Ectodermal cell (in vitro differentiated cells): Measurements from ENCODE around the gene PKDCC.

Experiments used
- H3K27ac ChIP-seq: 2 replicates; pipeline ENCODE4 v1.7.0; 2013; ENCODE audit warnings: mild to moderate bottlenecking, low read depth, low read length; ENCODE audit not compliant: insufficient read depth, poor library complexity, severe bottlenecking
- H3K27me3 ChIP-seq: 2 replicates; pipeline ENCODE4 v1.7.0; 2013; ENCODE audit warnings: mild to moderate bottlenecking, low read length; ENCODE audit not compliant: insufficient read depth, control insufficient read depth, poor library complexity, severe bottlenecking
- H3K36me3 ChIP-seq: one replicate; pipeline ENCODE4 v1.7.0; 2013; ENCODE audit warnings: low read length; ENCODE audit not compliant: control insufficient read depth, insufficient read depth
- H3K4me1 ChIP-seq: one replicate; pipeline ENCODE4 v1.7.0; 2013; ENCODE audit warnings: low read length; ENCODE audit not compliant: control insufficient read depth, insufficient read depth
- H3K4me3 ChIP-seq: 2 replicates; pipeline ENCODE4 v1.7.0; 2013; ENCODE audit warnings: low read depth, low read length, control low read depth; ENCODE audit not compliant: insufficient read depth
- H3K9me3 ChIP-seq: 2 replicates; pipeline ENCODE4 v1.7.0; 2013; ENCODE audit warnings: mild to moderate bottlenecking, low read length, moderate library complexity; ENCODE audit not compliant: control insufficient read depth
- WGBS, 2 experiments: methylation state at CpG; one replicate each; pipeline ENCODE4 v1.1.7; 2013; ENCODE audit warnings: missing lambda C conversion rate in 2 of 2; 5-methylcytosine and 5-hydroxymethylcytosine counted together

The PKDCC gene

GRCh38 chr2:42041377-42042127, 6.3 kb upstream of the PKDCC start:
- Histone ChIP-seq H3K4me1 (peaks cover 23% of the 10 kb centered on the region), H3K4me3 (no peak overlapping the region), H3K36me3 (no peaks in the 10 kb centered on the region), H3K27me3 (no peaks in the 10 kb centered on the region), H3K27ac (no peak overlapping the region), H3K9me3 (no peaks in the 10 kb centered on the region)
- WGBS, 2 experiments = 86 to 89% methylated on average over 7 of the region's 7 CpGs

DNA sequence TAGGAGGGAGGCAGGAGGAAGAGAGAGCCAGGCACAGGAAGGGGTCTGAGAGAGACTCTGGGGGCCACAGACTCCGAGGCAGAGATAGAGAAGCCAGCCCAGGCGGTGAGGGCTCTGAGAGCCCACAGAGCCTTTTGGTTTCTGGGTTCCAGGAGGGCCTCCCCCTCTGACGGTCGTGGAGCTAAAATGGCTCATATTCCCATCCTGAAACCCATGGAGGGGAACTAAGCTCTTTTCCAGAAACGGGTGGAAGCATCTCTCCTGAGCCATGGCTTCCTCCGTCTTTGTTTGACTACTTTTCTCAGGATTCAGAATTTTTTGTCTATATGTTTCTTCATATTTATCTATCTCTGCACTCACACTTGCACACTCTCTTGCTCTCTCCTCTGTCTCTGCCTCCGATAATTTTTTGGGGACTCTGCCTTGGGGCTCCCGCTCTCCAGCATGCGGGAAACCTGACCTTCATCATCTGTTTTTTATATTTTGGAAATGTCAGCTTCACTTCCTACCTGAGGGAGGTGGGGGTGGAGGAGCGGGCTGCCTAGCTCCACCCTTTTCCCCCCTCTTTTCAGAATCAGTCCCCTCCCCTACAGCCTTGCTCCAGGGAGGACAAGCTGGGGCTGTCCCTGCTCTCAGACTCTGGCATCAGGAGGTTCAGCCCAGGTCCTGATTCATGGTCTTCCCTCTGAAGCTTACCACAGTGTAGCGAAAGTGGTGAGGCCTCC, 5.0 kb upstream of the PKDCC start:
- no peaks in the 10 kb centered on the region for H3K27me3 ChIP-seq
- H3K36me3 ChIP-seq = no peaks in the 10 kb centered on the region
- no peaks in the 10 kb centered on the region for H3K9me3 ChIP-seq
- H3K27ac ChIP-seq = no peak overlapping the region
- WGBS, 2 experiments = 80 to 84% methylated on average over 11 of the region's 11 CpGs
- no peak overlapping the region for H3K4me3 ChIP-seq
- peaks cover 28% of the 10 kb centered on the region for H3K4me1 ChIP-seq

GRCh38 chr2:42043789-42044394, 3.9 kb upstream of the PKDCC start:
- H3K27me3 ChIP-seq = no peaks in the 10 kb centered on the region
- no peaks in the 10 kb centered on the region for H3K36me3 ChIP-seq
- peaks cover 28% of the 10 kb centered on the region for H3K4me1 ChIP-seq
- WGBS, 2 experiments = 96 to 97% methylated on average over 3 of the region's 3 CpGs
- H3K27ac ChIP-seq = no peak overlapping the region
- H3K4me3 ChIP-seq = no peak overlapping the region
- no peaks in the 10 kb centered on the region for H3K9me3 ChIP-seq

- Histone ChIP-seq H3K9me3 (no peaks in the 10 kb centered on the region), H3K36me3 (no peaks in the 10 kb centered on the region), H3K27ac (no peak overlapping the region), H3K4me3 (no peak overlapping the region), H3K4me1 (peaks cover 28% of the 10 kb centered on the region), H3K27me3 (no peaks in the 10 kb centered on the region)
- WGBS, 2 experiments = 77% methylated on average over 1 of the region's 1 CpG
Measured at GRCh38 chr2:42044939-42045338, 2.9 kb upstream of the PKDCC start.

DNA sequence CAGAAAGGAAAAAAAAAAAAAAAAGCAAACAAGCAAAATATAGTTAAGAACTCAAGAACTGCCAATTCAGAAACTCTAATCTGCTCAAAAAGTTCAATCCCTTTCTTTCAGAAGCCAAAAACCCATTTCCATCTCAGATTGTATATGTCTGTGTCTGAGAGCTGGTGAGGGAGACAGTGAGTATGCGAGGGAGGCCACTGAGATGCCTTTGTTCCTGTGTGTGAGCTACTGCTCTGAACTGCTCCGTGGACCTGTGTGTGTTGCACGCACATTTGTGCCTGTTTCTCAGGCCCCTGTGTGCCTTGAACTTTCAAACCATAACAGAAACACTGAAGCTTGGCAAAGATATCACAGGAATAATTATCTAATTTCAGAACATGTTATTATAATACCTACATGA, 2.5 kb upstream of the PKDCC start:
- Histone ChIP-seq H3K4me3 (no peak overlapping the region), H3K27ac (no peak overlapping the region)
- WGBS, 2 experiments = 69 to 70% methylated on average over 3 of the region's 3 CpGs

DNA sequence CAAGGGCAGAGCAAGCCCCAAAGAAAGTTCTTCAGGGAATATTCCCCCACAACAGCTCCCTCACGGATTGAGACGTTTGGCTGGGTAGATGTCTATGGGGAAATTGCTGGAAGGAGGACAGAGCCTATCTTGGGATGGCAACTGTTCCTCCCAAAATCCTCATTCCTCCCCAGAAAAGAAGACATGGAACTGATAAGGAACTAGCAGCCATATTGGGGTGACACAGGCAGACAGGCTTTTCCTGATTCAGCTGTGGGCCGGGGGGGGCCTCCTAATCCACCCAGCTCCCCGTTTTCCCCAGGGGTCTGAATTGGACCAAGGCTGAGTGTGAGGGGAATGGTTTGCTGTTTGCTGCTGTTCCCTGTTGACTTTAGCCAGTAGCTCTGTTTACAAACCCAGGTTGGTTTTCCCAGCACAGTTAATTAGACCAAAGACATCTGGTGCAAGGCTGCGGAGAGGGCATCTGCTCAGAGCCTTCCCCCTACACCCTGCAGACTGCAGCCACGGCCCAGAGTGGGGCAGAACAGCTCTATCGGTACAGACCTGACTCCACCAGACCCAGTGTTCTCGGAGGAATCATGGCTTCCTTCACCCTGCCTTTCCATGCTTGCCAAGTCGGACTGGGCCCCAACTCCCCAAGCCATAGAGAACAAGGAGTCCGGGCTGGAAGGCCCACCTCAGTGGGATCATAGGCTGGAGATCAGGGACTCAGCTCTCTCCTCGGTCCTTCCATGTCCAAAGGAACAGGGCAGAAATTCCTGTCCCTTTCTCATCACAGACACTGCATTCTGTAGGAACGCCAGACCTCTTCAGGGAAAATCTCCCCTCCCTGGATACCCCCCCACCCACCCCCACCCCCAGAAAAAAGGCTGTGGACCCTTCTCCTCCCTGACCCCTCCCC, 1.7 kb upstream of the PKDCC start:
- 33 to 35% methylated on average over 12 of the region's 12 CpGs for WGBS, 2 experiments
- H3K27me3 ChIP-seq = no peaks in the 10 kb centered on the region
- H3K9me3 ChIP-seq = no peaks in the 10 kb centered on the region
- peaks cover 38% of the 10 kb centered on the region for H3K4me1 ChIP-seq
- H3K4me3 ChIP-seq = peak overlapping the region; percentile 48
- H3K36me3 ChIP-seq = no peaks in the 10 kb centered on the region
- H3K27ac ChIP-seq = peak overlapping the region; percentile 66

More for the DNA sequence above, 2.5 kb upstream of the PKDCC start:
- no peaks in the 10 kb centered on the region for H3K36me3 ChIP-seq
- H3K4me1 ChIP-seq = peaks cover 31% of the 10 kb centered on the region
- no peaks in the 10 kb centered on the region for H3K27me3 ChIP-seq
- H3K9me3 ChIP-seq = no peaks in the 10 kb centered on the region

- H3K27ac ChIP-seq = peak overlapping the region; percentile 97
- H3K36me3 ChIP-seq = no peaks in the 10 kb centered on the region
- peak overlapping the region; percentile 48 for H3K4me3 ChIP-seq
- H3K27me3 ChIP-seq = no peaks in the 10 kb centered on the region
- 0 to 1% methylated on average over 39 of the region's 39 CpGs for WGBS, 2 experiments
- H3K9me3 ChIP-seq = no peaks in the 10 kb centered on the region
- peaks cover 46% of the 10 kb centered on the region for H3K4me1 ChIP-seq
Measured at GRCh38 chr2:42046819-42047487, 868 bp upstream of the PKDCC start.

- peaks cover 57% of the 10 kb centered on the region for H3K4me1 ChIP-seq
- WGBS, 2 experiments = 1% methylated on average over 80 of the region's 80 CpGs
- no peaks in the 10 kb centered on the region for H3K9me3 ChIP-seq
- peak overlapping the region; percentile 48 for H3K4me3 ChIP-seq
- H3K27ac ChIP-seq = no peak overlapping the region
- H3K36me3 ChIP-seq = no peaks in the 10 kb centered on the region
- no peaks in the 10 kb centered on the region for H3K27me3 ChIP-seq
Measured at GRCh38 chr2:42048299-42049220, 739 bp downstream of the PKDCC start.
